H9 (cell line): ENCODE results near the gene TGFBR1. TPM values are rescaled to one million over a fixed set of nuclear protein-coding genes. Genes with fewer than 3 reads are reported as not detected.

Experiments
- DNase-seq: peaks from one replicate; pipeline ENCODE4 v3.0.0-alpha.2; 2017
- H2AFZ ChIP-seq: one replicate; pipeline ENCODE4 v1.6.1; 2013; ENCODE audit warnings: mild to moderate bottlenecking, low read length, control low read depth, moderate library complexity
- H2AK5ac ChIP-seq: 2 replicates; pipeline ENCODE4 v1.6.1; 2013; ENCODE audit warnings: low read length, control low read depth, mixed read lengths; ENCODE audit not compliant: insufficient read length
- H2BK120ac ChIP-seq: one replicate; pipeline ENCODE4 v1.6.1; 2013; ENCODE audit warnings: low read depth, mild to moderate bottlenecking, low read length, control low read depth, inconsistent platforms; ENCODE audit not compliant: poor library complexity, severe bottlenecking
- H2BK12ac ChIP-seq: 2 replicates; pipeline ENCODE4 v1.6.1; 2013; ENCODE audit warnings: low read length, control low read depth, mixed read lengths, low read depth; ENCODE audit not compliant: insufficient read length
- H2BK15ac ChIP-seq: 2 replicates; pipeline ENCODE4 v1.6.1; 2013; ENCODE audit warnings: low read depth, low read length, control low read depth
- H2BK20ac ChIP-seq: one replicate; pipeline ENCODE4 v1.6.1; 2013; ENCODE audit warnings: low read depth, mild to moderate bottlenecking, low read length, control low read depth, inconsistent platforms; ENCODE audit not compliant: poor library complexity, severe bottlenecking
- H2BK5ac ChIP-seq: 2 replicates; pipeline ENCODE4 v1.6.1; 2013; ENCODE audit warnings: low read length, control low read depth, mixed read lengths; ENCODE audit not compliant: insufficient read length
- H3K14ac ChIP-seq: 2 replicates; pipeline ENCODE4 v1.6.1; 2013; ENCODE audit warnings: low read length, control low read depth; ENCODE audit not compliant: insufficient read depth
- H3K18ac ChIP-seq: 2 replicates; pipeline ENCODE4 v1.6.1; 2013; ENCODE audit warnings: low read depth, mild to moderate bottlenecking, mixed read lengths, low read length, control low read depth; ENCODE audit not compliant: insufficient read length
- H3K23ac ChIP-seq: 2 replicates; pipeline ENCODE4 v1.6.1; 2013; ENCODE audit warnings: low read length, control low read depth, mixed read lengths, low read depth; ENCODE audit not compliant: insufficient read length
- H3K23me2 ChIP-seq: 2 replicates; pipeline ENCODE4 v1.6.1; 2013; ENCODE audit warnings: low read depth, mild to moderate bottlenecking, mixed read lengths, low read length, control low read depth; ENCODE audit not compliant: insufficient read length, poor library complexity, severe bottlenecking
- H3K27ac ChIP-seq: 2 replicates; pipeline ENCODE4 v1.5.1; 2013; ENCODE audit warnings: low read length, control low read depth, mixed read lengths, low read depth; ENCODE audit not compliant: insufficient read length
- H3K27me3 ChIP-seq: 2 replicates; pipeline ENCODE4 v1.6.1; 2013; ENCODE audit warnings: low read length, control low read depth, inconsistent platforms; ENCODE audit not compliant: insufficient read depth
- H3K4ac ChIP-seq: 2 replicates; pipeline ENCODE4 v1.6.1; 2013; ENCODE audit warnings: low read depth, mild to moderate bottlenecking, control low read depth, inconsistent platforms, low read length, moderate library complexity
- H3K4me1 ChIP-seq: 2 replicates; pipeline ENCODE4 v1.6.1; 2013; ENCODE audit warnings: low read length, control low read depth, inconsistent platforms; ENCODE audit not compliant: insufficient read depth
- H3K4me2 ChIP-seq: 2 replicates; pipeline ENCODE4 v1.6.1; 2013; ENCODE audit warnings: low read length, control low read depth, mixed read lengths; ENCODE audit not compliant: insufficient read length, insufficient read depth
- H3K56ac ChIP-seq: 2 replicates; pipeline ENCODE4 v1.6.1; 2013; ENCODE audit warnings: low read depth, mild to moderate bottlenecking, mixed read lengths, low read length, control low read depth; ENCODE audit not compliant: insufficient read length
- H3K79me1 ChIP-seq: 2 replicates; pipeline ENCODE4 v1.6.1; 2013; ENCODE audit warnings: low read depth, mild to moderate bottlenecking, moderate library complexity, low read length, control low read depth, inconsistent platforms; ENCODE audit not compliant: insufficient read depth, poor library complexity, severe bottlenecking
- H3K79me2 ChIP-seq: 2 replicates; pipeline ENCODE4 v1.6.1; 2013; ENCODE audit warnings: low read length, control low read depth, inconsistent platforms; ENCODE audit not compliant: insufficient read depth
- H3K9ac ChIP-seq: 2 replicates; pipeline ENCODE4 v1.6.1; 2013; ENCODE audit warnings: low read length, control low read depth, mixed read lengths; ENCODE audit not compliant: insufficient read length; ENCODE audit errors: extremely low read depth
- H3K9me3 ChIP-seq: one replicate; pipeline ENCODE4 v1.6.1; 2013; ENCODE audit warnings: low read depth, low read length, inconsistent platforms; ENCODE audit not compliant: control insufficient read depth
- H3T11ph ChIP-seq: one replicate; pipeline ENCODE4 v1.6.1; 2013; ENCODE audit warnings: mild to moderate bottlenecking, low read length, control low read depth, inconsistent platforms
- H4K20me1 ChIP-seq: one replicate; pipeline ENCODE4 v1.6.1; 2013; ENCODE audit not compliant: control insufficient read depth, insufficient read length, insufficient read depth
- H4K5ac ChIP-seq: 2 replicates; pipeline ENCODE4 v1.6.1; 2013; ENCODE audit warnings: low read depth, mild to moderate bottlenecking, mixed read lengths, low read length, control low read depth; ENCODE audit not compliant: insufficient read length
- H4K8ac ChIP-seq: replicated peaks from 2 replicates; pipeline ENCODE4 v1.6.1; 2013; ENCODE audit warnings: low read length, control low read depth, mixed read lengths, low read depth; ENCODE audit not compliant: insufficient read length
- H4K91ac ChIP-seq: 2 replicates; pipeline ENCODE4 v1.6.1; 2013; ENCODE audit warnings: low read depth, mild to moderate bottlenecking, moderate library complexity, mixed read lengths, low read length, control low read depth; ENCODE audit not compliant: insufficient read length
- H3K27ac Mint-ChIP-seq, 3 experiments: 2 replicates in 2 of 3; 3 replicates in 1 of 3; pipeline ENCODE4 v1.8.0; 2020 to 2021; ENCODE audit warnings: mixed read lengths in 3 of 3, mild to moderate bottlenecking in 1 of 3, moderate library complexity in 1 of 3
- H3K27me3 Mint-ChIP-seq: 2 replicates; pipeline ENCODE4 v1.8.0; 2021; ENCODE audit warnings: low read depth, mild to moderate bottlenecking, moderate library complexity, mixed read lengths
- H3K36me3 Mint-ChIP-seq, 3 experiments: 2 replicates in 2 of 3; 3 replicates in 1 of 3; pipeline ENCODE4 v1.8.0; 2020 to 2021; ENCODE audit warnings: low read depth in 3 of 3, mixed read lengths in 3 of 3; ENCODE audit not compliant: insufficient read depth in 1 of 3
- H3K4me1 Mint-ChIP-seq, 2 experiments: 2 replicates each; pipeline ENCODE4 v1.8.0; 2020; ENCODE audit warnings: mixed read lengths in 2 of 2
- H3K4me3 Mint-ChIP-seq, 2 experiments: 2 replicates in 1 of 2; 3 replicates in 1 of 2; pipeline ENCODE4 v1.8.0; 2020 to 2021; ENCODE audit warnings: mild to moderate bottlenecking in 2 of 2, mixed read lengths in 2 of 2, moderate library complexity in 1 of 2
- H3K9me3 Mint-ChIP-seq, 2 experiments: 2 replicates in 1 of 2; 3 replicates in 1 of 2; pipeline ENCODE4 v1.8.0; 2020; ENCODE audit warnings: mild to moderate bottlenecking in 2 of 2, mixed read lengths in 2 of 2, moderate library complexity in 1 of 2
- CTCF ChIP-seq: fragments of 200-600 bp; sonication (generic); conservative IDR thresholded peaks from 3 replicates; pipeline ENCODE4 v1.8.0; 2021; ENCODE audit warnings: antibody characterized with exemption, mild to moderate bottlenecking
- WGBS: extraction: QIAGEN DNeasy Blood & Tissue Kit; methylation state at CpG from one replicate; pipeline ENCODE4 v1.1.7; 2013; ENCODE audit warnings: missing lambda C conversion rate, low lambda C conversion rate, mixed read lengths; ENCODE audit not compliant: insufficient read length; ENCODE audit errors: extremely low coverage; 5-methylcytosine and 5-hydroxymethylcytosine counted together
- total RNA-seq: library from RNA; stranded (reverse); gene quantifications from 2 replicates; pipeline ENCODE4 v1.2.1, GENCODE V29; 2021

TGFBR1 gene
- total RNA-seq, 1 experiment from 2014 or later, result 59.3 TPM

GRCh38 chr9:99114049-99114440 lies 9.1 kb downstream of the TGFBR1 start:
- no peak overlapping the region for H4K5ac ChIP-seq
- no peak for DNase-seq
- H3K23ac ChIP-seq, result no peak overlapping the region
- no peak overlapping the region for H2BK15ac ChIP-seq
- no peak overlapping the region for H3K18ac ChIP-seq
- H3K4ac ChIP-seq, result no peak overlapping the region
- H3K23me2 ChIP-seq, result no peaks in the 10 kb centered on the region
- peaks cover 0 to 5% (median 0%) of the 10 kb centered on the region in 3 experiments; a peak in 2 of 7 replicates for H3K36me3 Mint-ChIP-seq
- no peak overlapping the region for H2AK5ac ChIP-seq
- H4K20me1 ChIP-seq, result no peaks in the 10 kb centered on the region
- no peak overlapping the region for H2BK20ac ChIP-seq
- H3T11ph ChIP-seq, result no peak overlapping the region
- no peak overlapping the region for H3K4me3 Mint-ChIP-seq
- H3K4me1 ChIP-seq, result peaks cover 3% of the 10 kb centered on the region; the same call in 1 of the 2 replicates
- H3K27ac Mint-ChIP-seq, result no peak overlapping the region
- H3K14ac ChIP-seq, result no peak overlapping the region
- H4K8ac ChIP-seq, result no peak overlapping the region
- TF ChIP-seq CTCF, result no peak
- H2AFZ ChIP-seq, result no peak overlapping the region
- H3K79me1 ChIP-seq, result peaks cover 13% of the 10 kb centered on the region
- no peak overlapping the region for H4K91ac ChIP-seq
- no peak overlapping the region for H2BK120ac ChIP-seq
- H3K9ac ChIP-seq, result no peak overlapping the region
- no peaks in the 10 kb centered on the region for H3K27me3 Mint-ChIP-seq
- H3K27ac ChIP-seq, result no peak overlapping the region
- no peak overlapping the region for H3K4me2 ChIP-seq
- peaks cover 41 to 46% of the 10 kb centered on the region in 2 experiments for H3K4me1 Mint-ChIP-seq
- no peak overlapping the region for H2BK5ac ChIP-seq
- no peaks in the 10 kb centered on the region for H3K27me3 ChIP-seq
- no peak overlapping the region for H3K56ac ChIP-seq
- peaks cover 15% of the 10 kb centered on the region; the same call in 1 of the 2 replicates for H3K79me2 ChIP-seq
- H3K9me3 Mint-ChIP-seq, result no peaks in the 10 kb centered on the region
- no CpG with 5 or more reads among the region's 3 CpGs for WGBS
- no peak overlapping the region for H2BK12ac ChIP-seq
- H3K9me3 ChIP-seq, result no peaks in the 10 kb centered on the region
